ENCODE measurements around the gene PUS1.
"Not testable (repeated sequence)": the region's sequence is repeated elsewhere in the genome, so short reads cannot be mapped to it uniquely, and the experiment has no call there.

The PUS1 gene

DNA sequence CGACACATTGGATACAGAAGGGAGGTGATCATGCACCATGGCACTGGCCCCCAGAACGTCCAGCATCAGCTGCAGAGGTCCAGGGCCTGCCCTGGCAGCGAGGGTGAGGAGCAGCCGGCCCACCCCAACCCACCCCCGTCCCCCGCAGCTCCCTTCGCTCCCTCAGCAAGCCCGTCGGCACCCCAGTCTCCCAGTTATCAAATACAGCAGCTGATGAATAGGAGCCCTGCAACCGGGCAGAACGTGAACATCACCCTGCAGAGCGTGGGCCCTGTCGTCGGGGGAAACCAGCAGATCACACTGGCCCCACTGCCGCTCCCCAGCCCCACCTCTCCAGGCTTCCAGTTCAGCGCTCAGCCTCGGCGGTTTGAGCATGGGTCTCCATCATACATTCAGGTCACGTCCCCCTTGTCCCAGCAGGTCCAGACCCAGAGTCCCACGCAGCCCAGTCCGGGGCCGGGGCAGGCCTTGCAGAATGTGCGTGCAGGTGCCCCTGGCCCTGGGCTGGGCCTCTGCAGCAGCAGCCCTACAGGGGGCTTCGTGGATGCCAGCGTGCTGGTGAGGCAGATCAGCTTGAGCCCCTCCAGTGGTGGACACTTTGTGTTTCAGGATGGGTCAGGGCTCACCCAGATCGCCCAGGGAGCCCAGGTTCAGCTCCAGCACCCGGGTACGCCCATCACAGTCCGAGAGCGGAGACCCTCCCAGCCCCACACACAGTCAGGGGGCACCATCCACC lies 31.7 kb downstream of the PUS1 start:
- H3K9me3 ChIP-seq (ENCODE audit: control insufficient read depth, low read length), result not testable (repeated sequence)

GRCh38 chr12:131961328-131961727 lies 32.3 kb downstream of the PUS1 start:
- H3K4me3 ChIP-seq (ENCODE audit: insufficient read depth, low read depth, low read length, poor library complexity, severe bottlenecking); H3K36me3 ChIP-seq (ENCODE audit: control insufficient read depth, insufficient read depth, low read length); H3K27ac ChIP-seq (ENCODE audit: insufficient read depth, low read length, poor library complexity, severe bottlenecking); H3K9me3 ChIP-seq (ENCODE audit: control insufficient read depth, low read length); DNase-seq; H3K27me3 ChIP-seq (replicated peaks; ENCODE audit: control insufficient read depth, insufficient read depth, low read length, poor library complexity, severe bottlenecking); H3K4me1 ChIP-seq (ENCODE audit: control insufficient read depth, insufficient read depth, low read length, poor library complexity, severe bottlenecking): not testable (repeated sequence)

More for the DNA sequence above, 31.7 kb downstream of the PUS1 start:
- not testable (repeated sequence) for H3K36me3 ChIP-seq (ENCODE audit: control insufficient read depth, insufficient read depth, low read length); H3K27me3 ChIP-seq (replicated peaks; ENCODE audit: control insufficient read depth, insufficient read depth, low read length, poor library complexity, severe bottlenecking); H3K4me3 ChIP-seq (ENCODE audit: insufficient read depth, low read depth, low read length, poor library complexity, severe bottlenecking); DNase-seq; H3K27ac ChIP-seq (ENCODE audit: insufficient read depth, low read length, poor library complexity, severe bottlenecking)
- peaks cover 10% of the 10 kb centered on the region for H3K4me1 ChIP-seq (ENCODE audit: control insufficient read depth, insufficient read depth, low read length, poor library complexity, severe bottlenecking)

DNA sequence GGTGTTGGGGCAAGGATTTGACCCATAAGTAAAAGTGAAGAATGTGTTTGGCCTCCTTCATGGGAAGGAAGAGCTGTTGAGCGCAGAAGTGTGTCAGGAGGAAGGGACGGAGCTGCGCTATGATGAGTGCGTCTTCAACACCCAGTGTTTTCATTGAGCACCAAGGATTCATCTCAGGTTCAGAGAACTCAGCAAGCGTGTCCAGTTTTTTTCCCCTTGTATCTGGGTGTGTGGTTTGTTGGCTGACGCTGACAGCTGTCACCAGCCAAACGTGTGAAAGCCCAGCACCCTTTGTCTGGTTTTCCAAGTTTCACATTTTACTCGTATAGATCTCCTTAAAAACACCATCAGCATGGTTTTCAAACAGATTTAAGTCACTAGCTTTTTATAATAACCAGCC lies 33.0 kb downstream of the PUS1 start:
- no peaks in the 10 kb centered on the region for H3K27me3 ChIP-seq (replicated peaks; ENCODE audit: control insufficient read depth, insufficient read depth, low read length, poor library complexity, severe bottlenecking)
- no peak overlapping the region for H3K27ac ChIP-seq (ENCODE audit: insufficient read depth, low read length, poor library complexity, severe bottlenecking)
- H3K36me3 ChIP-seq (ENCODE audit: control insufficient read depth, insufficient read depth, low read length), result no peaks in the 10 kb centered on the region
- no peak overlapping the region for H3K4me3 ChIP-seq (ENCODE audit: insufficient read depth, low read depth, low read length, poor library complexity, severe bottlenecking)
- no peaks in the 10 kb centered on the region for H3K9me3 ChIP-seq (ENCODE audit: control insufficient read depth, low read length)
- no peak for DNase-seq
- H3K4me1 ChIP-seq (ENCODE audit: control insufficient read depth, insufficient read depth, low read length, poor library complexity, severe bottlenecking), result peaks cover 7% of the 10 kb centered on the region

- Histone ChIP-seq H3K4me3 (ENCODE audit: insufficient read depth, low read depth, low read length, poor library complexity, severe bottlenecking) (no peak overlapping the region), H3K27me3 (replicated peaks; ENCODE audit: control insufficient read depth, insufficient read depth, low read length, poor library complexity, severe bottlenecking) (no peaks in the 10 kb centered on the region), H3K9me3 (ENCODE audit: control insufficient read depth, low read length) (no peaks in the 10 kb centered on the region), H3K4me1 (ENCODE audit: control insufficient read depth, insufficient read depth, low read length, poor library complexity, severe bottlenecking) (peaks cover 7% of the 10 kb centered on the region), H3K36me3 (ENCODE audit: control insufficient read depth, insufficient read depth, low read length) (no peaks in the 10 kb centered on the region), H3K27ac (ENCODE audit: insufficient read depth, low read length, poor library complexity, severe bottlenecking) (peak overlapping the region; percentile 20)
- no peak for DNase-seq
Measured at GRCh38 chr12:131963381-131963780, 34.3 kb downstream of the PUS1 start.

DNA sequence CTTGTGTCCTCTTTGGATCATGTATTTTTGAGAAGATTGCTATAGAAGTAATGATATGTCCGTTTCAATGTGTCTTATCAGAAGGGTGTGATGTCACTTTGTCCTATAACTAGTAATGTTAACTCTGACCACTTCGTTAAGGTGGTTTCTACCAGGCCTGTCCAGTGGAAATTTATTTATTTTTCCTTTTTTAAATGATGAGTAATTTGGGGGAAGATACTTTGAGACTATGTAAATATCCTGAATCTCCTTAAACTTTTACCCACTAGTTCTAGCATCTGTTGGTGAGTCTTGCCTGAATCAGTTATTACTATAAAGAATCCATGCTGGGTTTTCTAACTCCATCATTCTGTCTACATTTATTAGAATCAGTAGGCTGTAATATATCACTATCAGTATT lies 36.0 kb downstream of the PUS1 start:
- no peaks in the 10 kb centered on the region for H3K9me3 ChIP-seq (ENCODE audit: control insufficient read depth, low read length)
- no peak overlapping the region for H3K27ac ChIP-seq (ENCODE audit: insufficient read depth, low read length, poor library complexity, severe bottlenecking)
- H3K4me1 ChIP-seq (ENCODE audit: control insufficient read depth, insufficient read depth, low read length, poor library complexity, severe bottlenecking), result peaks cover 7% of the 10 kb centered on the region
- H3K36me3 ChIP-seq (ENCODE audit: control insufficient read depth, insufficient read depth, low read length), result no peaks in the 10 kb centered on the region
- H3K4me3 ChIP-seq (ENCODE audit: insufficient read depth, low read depth, low read length, poor library complexity, severe bottlenecking), result no peak overlapping the region
- H3K27me3 ChIP-seq (replicated peaks; ENCODE audit: control insufficient read depth, insufficient read depth, low read length, poor library complexity, severe bottlenecking), result no peaks in the 10 kb centered on the region
- no peak for DNase-seq

DNA sequence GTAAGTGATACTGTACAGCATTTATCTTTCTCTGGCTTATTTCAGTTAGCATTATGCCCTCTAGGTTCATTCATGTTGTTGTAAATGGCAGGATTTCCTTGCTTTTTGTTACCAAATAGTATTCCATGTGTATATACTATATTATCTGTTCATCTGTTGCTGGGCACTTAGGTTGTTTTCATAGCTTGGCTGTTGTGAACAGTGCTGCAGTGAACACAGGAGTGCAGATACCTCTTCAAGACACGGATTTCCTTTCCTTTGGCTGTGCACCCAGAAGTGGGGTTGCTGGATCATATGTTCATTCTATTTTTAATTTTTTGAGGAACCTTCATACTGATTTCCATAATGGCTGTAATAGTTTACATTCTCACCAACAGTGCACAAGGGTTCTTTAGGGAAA lies 42.1 kb downstream of the PUS1 start:
- no peaks in the 10 kb centered on the region for H3K9me3 ChIP-seq (ENCODE audit: control insufficient read depth, low read length)
- no peaks in the 10 kb centered on the region for H3K27me3 ChIP-seq (replicated peaks; ENCODE audit: control insufficient read depth, insufficient read depth, low read length, poor library complexity, severe bottlenecking)
- no peaks in the 10 kb centered on the region for H3K4me1 ChIP-seq (ENCODE audit: control insufficient read depth, insufficient read depth, low read length, poor library complexity, severe bottlenecking)
- H3K36me3 ChIP-seq (ENCODE audit: control insufficient read depth, insufficient read depth, low read length), result peaks cover 3% of the 10 kb centered on the region
- no peak overlapping the region for H3K4me3 ChIP-seq (ENCODE audit: insufficient read depth, low read depth, low read length, poor library complexity, severe bottlenecking)
- no peak overlapping the region for H3K27ac ChIP-seq (ENCODE audit: insufficient read depth, low read length, poor library complexity, severe bottlenecking)
- DNase-seq, result no peak

DNA sequence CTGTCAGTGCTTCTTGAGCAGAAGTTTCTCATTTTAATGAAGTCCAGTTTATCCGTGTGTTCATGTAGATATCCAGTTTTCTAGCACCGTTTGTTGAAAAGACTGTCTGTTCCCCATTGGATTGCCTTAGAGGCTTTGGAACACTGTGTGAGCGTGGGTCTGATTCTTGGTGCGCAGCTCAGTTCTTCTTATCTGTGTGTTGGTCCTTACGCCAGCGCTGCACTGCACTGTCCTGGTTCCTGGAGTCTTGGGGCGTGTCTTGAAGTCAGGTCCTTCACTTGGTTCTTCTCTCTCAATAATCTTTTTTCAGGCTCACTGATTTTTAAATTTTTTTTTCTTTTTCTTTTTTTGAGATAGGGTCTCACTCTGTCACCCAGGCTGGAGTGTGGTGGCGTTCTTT lies 46.2 kb downstream of the PUS1 start:
- no peak for DNase-seq
- Histone ChIP-seq H3K4me3 (ENCODE audit: insufficient read depth, low read depth, low read length, poor library complexity, severe bottlenecking) (no peak overlapping the region), H3K36me3 (ENCODE audit: control insufficient read depth, insufficient read depth, low read length) (peaks cover 19% of the 10 kb centered on the region), H3K4me1 (ENCODE audit: control insufficient read depth, insufficient read depth, low read length, poor library complexity, severe bottlenecking) (no peaks in the 10 kb centered on the region), H3K27me3 (replicated peaks; ENCODE audit: control insufficient read depth, insufficient read depth, low read length, poor library complexity, severe bottlenecking) (no peaks in the 10 kb centered on the region), H3K27ac (ENCODE audit: insufficient read depth, low read length, poor library complexity, severe bottlenecking) (no peak overlapping the region), H3K9me3 (ENCODE audit: control insufficient read depth, low read length) (no peaks in the 10 kb centered on the region)

DNA sequence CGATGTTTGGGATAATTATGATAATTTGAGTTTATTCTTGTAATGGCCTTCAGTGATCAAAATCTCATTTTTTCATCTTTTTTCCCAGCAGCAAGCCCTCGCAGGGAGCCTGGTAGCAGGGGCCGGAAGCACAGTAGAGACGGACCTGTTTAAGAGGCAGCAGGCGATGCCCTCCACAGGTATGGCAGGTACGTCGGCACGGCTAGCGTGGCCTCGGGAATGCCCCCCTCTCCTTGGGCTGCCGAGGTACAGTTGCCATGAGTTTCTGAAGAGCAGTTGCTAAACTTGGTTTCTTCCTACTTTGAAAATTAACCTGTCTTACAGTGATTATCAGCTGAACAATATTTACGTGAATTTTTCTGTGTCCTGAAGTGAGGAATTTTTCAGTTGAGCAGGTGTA lies 50.5 kb downstream of the PUS1 start:
- Histone ChIP-seq H3K9me3 (ENCODE audit: control insufficient read depth, low read length) (no peaks in the 10 kb centered on the region), H3K4me3 (ENCODE audit: insufficient read depth, low read depth, low read length, poor library complexity, severe bottlenecking) (no peak overlapping the region), H3K27ac (ENCODE audit: insufficient read depth, low read length, poor library complexity, severe bottlenecking) (no peak overlapping the region), H3K4me1 (ENCODE audit: control insufficient read depth, insufficient read depth, low read length, poor library complexity, severe bottlenecking) (no peaks in the 10 kb centered on the region), H3K36me3 (ENCODE audit: control insufficient read depth, insufficient read depth, low read length) (peaks cover 58% of the 10 kb centered on the region), H3K27me3 (replicated peaks; ENCODE audit: control insufficient read depth, insufficient read depth, low read length, poor library complexity, severe bottlenecking) (no peaks in the 10 kb centered on the region)
- DNase-seq, result no peak

GRCh38 chr12:131980263-131980662 lies 51.2 kb downstream of the PUS1 start:
- Histone ChIP-seq H3K9me3 (ENCODE audit: control insufficient read depth, low read length) (no peaks in the 10 kb centered on the region), H3K36me3 (ENCODE audit: control insufficient read depth, insufficient read depth, low read length) (peaks cover 64% of the 10 kb centered on the region), H3K27ac (ENCODE audit: insufficient read depth, low read length, poor library complexity, severe bottlenecking) (no peak overlapping the region), H3K27me3 (replicated peaks; ENCODE audit: control insufficient read depth, insufficient read depth, low read length, poor library complexity, severe bottlenecking) (no peaks in the 10 kb centered on the region), H3K4me1 (ENCODE audit: control insufficient read depth, insufficient read depth, low read length, poor library complexity, severe bottlenecking) (no peaks in the 10 kb centered on the region), H3K4me3 (ENCODE audit: insufficient read depth, low read depth, low read length, poor library complexity, severe bottlenecking) (no peak overlapping the region)
- DNase-seq, result no peak

- Histone ChIP-seq H3K4me1 (ENCODE audit: control insufficient read depth, insufficient read depth, low read length, poor library complexity, severe bottlenecking) (no peaks in the 10 kb centered on the region), H3K4me3 (ENCODE audit: insufficient read depth, low read depth, low read length, poor library complexity, severe bottlenecking) (no peak overlapping the region), H3K9me3 (ENCODE audit: control insufficient read depth, low read length) (no peaks in the 10 kb centered on the region), H3K27ac (ENCODE audit: insufficient read depth, low read length, poor library complexity, severe bottlenecking) (no peak overlapping the region), H3K27me3 (replicated peaks; ENCODE audit: control insufficient read depth, insufficient read depth, low read length, poor library complexity, severe bottlenecking) (no peaks in the 10 kb centered on the region), H3K36me3 (ENCODE audit: control insufficient read depth, insufficient read depth, low read length) (peaks cover 66% of the 10 kb centered on the region)
- no peak for DNase-seq
Measured at GRCh38 chr12:131981388-131981787, 52.3 kb downstream of the PUS1 start.
